Uterus (tissue), 4 donors: Measurements from ENCODE around the gene EBLN1. TPM values are rescaled to one million over a fixed set of nuclear protein-coding genes. Genes with fewer than 3 reads are reported as not detected.

ENCODE experiments used
- DNase-seq, 2 donors: peaks; one replicate each; pipeline ENCODE4 v3.0.0-alpha.2; 2019 to 2020
- H3K27ac ChIP-seq, 2 donors: fragments of 200-600 bp; sonication (generic); 1 replicate in 1 of 2; 2 replicates in 1 of 2; pipeline ENCODE4 v1.5.1; 2016 to 2018
- H3K27me3 ChIP-seq, 2 donors: fragments of 200-600 bp; sonication (generic); one replicate each; pipeline ENCODE4 v1.5.1; 2018 to 2019; ENCODE audit warnings: control low read depth in 1 of 2
- H3K36me3 ChIP-seq, 2 donors: fragments of 200-600 bp; sonication (generic); one replicate each; pipeline ENCODE4 v1.5.1; 2019; ENCODE audit warnings: control low read depth in 1 of 2
- H3K4me1 ChIP-seq, 2 donors: fragments of 200-600 bp; sonication (generic); one replicate each; pipeline ENCODE4 v1.5.1; 2018 to 2019; ENCODE audit warnings: control low read depth in 1 of 2
- H3K4me3 ChIP-seq, 2 donors: fragments of 200-600 bp; sonication (generic); 1 replicate in 1 of 2; 2 replicates in 1 of 2; pipeline ENCODE4 v1.5.1; 2018 to 2019; ENCODE audit warnings: mild to moderate bottlenecking in 1 of 2
- H3K9me3 ChIP-seq, 2 donors: fragments of 200-600 bp; sonication (generic); one replicate each; pipeline ENCODE4 v1.5.1; 2019; ENCODE audit warnings: control low read depth in 1 of 2
- CTCF ChIP-seq, 4 experiments: fragments of 200-600 bp in 2 of 4; fragments of 450-650 bp in 2 of 4; sonication (generic) in 2 of 4; IDR thresholded peaks; one replicate each; pipeline ENCODE4 v1.5.1; 2016 to 2019; ENCODE audit warnings: antibody characterized with exemption in 4 of 4, mild to moderate bottlenecking in 2 of 4, moderate library complexity in 1 of 4
- POLR2A ChIP-seq, 2 donors: fragments of 450-650 bp; IDR thresholded peaks; one replicate each; pipeline ENCODE4 v1.6.1; 2016; ENCODE audit warnings: antibody characterized with exemption in 2 of 2, mild to moderate bottlenecking in 1 of 2, moderate library complexity in 1 of 2
- intact Hi-C: fragments of 100-400 bp; cut with DNase I; formaldehyde crosslinking; loops from one replicate; pipeline ENCODE4 v1.15.1; 2023; ENCODE audit warnings: low total_unique reads
- total RNA-seq, 4 donors: library from RNA; depleted of rRNA in 3 of 4; stranded (reverse); fragments of >200 nt in 3 of 4; gene quantifications; one replicate each; pipeline versions ENCODE4 v1.1.0 to v1.2.4, GENCODE V29; 2014 to 2023
- donor health status: DM: yes; HTN: yes; CAD: no.

Gene EBLN1
- total RNA-seq, 4 donors from 2014 or later: 0.21 TPM; not detected in 3

GRCh38 chr10:22250897-22251660 lies 33.3 kb upstream of the EBLN1 start:
- DNase-seq: no peak

GRCh38 chr10:22247636-22248035 lies 29.8 kb upstream of the EBLN1 start:
- intact Hi-C loops: no loop called here
- H3K36me3 ChIP-seq: no peaks in the 10 kb centered on the region
- H3K4me3 ChIP-seq: no peak overlapping the region
- H3K4me1 ChIP-seq: no peaks in the 10 kb centered on the region
- TF ChIP-seq POLR2A (IDR thresholded peaks at IDR 0.05): no peak
- TF ChIP-seq CTCF (IDR thresholded peaks at IDR 0.05): no peak
- peak overlapping the region in 1 of 2 donors; percentile 55 for H3K27ac ChIP-seq
- H3K27me3 ChIP-seq: no peaks in the 10 kb centered on the region
- H3K9me3 ChIP-seq: no peaks in the 10 kb centered on the region
- no peak for DNase-seq

More at GRCh38 chr10:22250897-22251660, 33.3 kb upstream of the EBLN1 start:
- Histone ChIP-seq H3K27ac (peak overlapping the region; percentile 98), H3K36me3 (no peaks in the 10 kb centered on the region), H3K4me3 (peak overlapping the region; percentile 38 to 77), H3K4me1 (no peaks in the 10 kb centered on the region), H3K9me3 (no peaks in the 10 kb centered on the region), H3K27me3 (no peaks in the 10 kb centered on the region)
- intact Hi-C loops: loop anchor here (10.0 kb wide), 1 partner anchor 726 kb away; the partner anchor contains the start of gene SKIDA1
- TF ChIP-seq CTCF (IDR thresholded peaks at IDR 0.05): no peak
- no peak for TF ChIP-seq POLR2A (IDR thresholded peaks at IDR 0.05)

DNA sequence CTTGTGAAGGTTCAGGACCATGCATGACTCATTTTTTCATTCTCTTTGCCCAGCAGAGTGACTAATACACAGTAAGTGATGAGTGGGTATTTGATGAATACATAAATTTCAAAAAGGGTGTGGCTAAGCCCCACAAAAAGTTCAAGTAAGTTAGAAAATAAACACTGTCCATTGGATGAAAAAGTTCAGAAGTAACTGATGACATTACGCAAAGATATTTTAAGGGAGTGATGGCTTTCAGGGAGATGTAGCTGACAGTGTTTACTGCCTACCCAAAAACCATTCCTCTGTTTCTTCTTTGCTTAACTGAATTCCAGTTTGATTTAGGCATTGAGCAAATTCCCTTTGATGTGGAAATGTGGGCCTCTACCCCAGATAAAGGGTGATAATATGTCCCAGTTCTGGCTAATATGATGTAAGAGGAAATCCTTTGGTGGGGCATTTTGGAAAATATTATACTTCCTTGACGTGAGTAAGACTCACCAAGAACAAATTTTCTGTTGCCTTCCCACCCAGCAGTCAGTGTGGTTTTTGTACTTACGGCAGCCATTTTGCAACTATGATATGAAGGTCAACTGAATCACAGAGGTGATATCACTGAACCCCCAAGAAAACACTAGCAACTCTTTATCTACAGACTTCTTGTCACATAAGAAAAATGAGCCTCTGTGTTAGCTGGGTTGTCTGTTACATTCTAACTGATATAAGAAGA lies 29.0 kb upstream of the EBLN1 start:
- Histone ChIP-seq H3K27me3 (no peaks in the 10 kb centered on the region), H3K36me3 (no peaks in the 10 kb centered on the region), H3K9me3 (no peaks in the 10 kb centered on the region), H3K27ac (peak overlapping the region in 1 of 2 donors; percentile 55), H3K4me3 (no peak overlapping the region), H3K4me1 (no peaks in the 10 kb centered on the region)
- intact Hi-C loops: no loop called here
- TF ChIP-seq CTCF (IDR thresholded peaks at IDR 0.05) (no peak), POLR2A (IDR thresholded peaks at IDR 0.05) (no peak)
- DNase-seq: no peak

DNA sequence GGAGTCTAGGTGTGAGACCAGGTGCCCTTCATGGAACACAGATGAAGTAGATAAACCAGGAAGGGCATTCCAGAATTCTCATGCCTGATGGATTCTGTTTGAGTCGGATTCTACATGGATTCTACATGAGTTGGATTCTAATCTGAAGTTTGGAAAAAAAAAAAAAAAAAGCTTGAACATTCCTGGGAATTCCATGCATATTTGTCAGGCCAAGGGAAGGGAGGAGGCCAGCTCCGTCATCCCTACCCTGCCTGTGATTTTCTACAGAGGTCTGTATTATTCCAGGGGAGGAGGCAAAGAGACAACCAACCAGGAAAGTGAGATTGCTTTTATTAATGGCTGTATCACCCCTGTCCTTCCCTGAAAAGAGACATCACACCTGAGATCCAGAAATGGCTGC lies 27.8 kb upstream of the EBLN1 start:
- Histone ChIP-seq H3K36me3 (no peaks in the 10 kb centered on the region), H3K27me3 (no peaks in the 10 kb centered on the region), H3K4me1 (no peaks in the 10 kb centered on the region), H3K27ac (peak overlapping the region in 1 of 2 donors; percentile 28), H3K9me3 (no peaks in the 10 kb centered on the region), H3K4me3 (no peak overlapping the region)
- TF ChIP-seq POLR2A (IDR thresholded peaks at IDR 0.05) (no peak), CTCF (IDR thresholded peaks at IDR 0.05) (no peak)
- intact Hi-C loops: no loop called here
- DNase-seq: no peak

GRCh38 chr10:22244855-22245254 lies 27.0 kb upstream of the EBLN1 start:
- intact Hi-C loops: no loop called here
- Histone ChIP-seq H3K27ac (no peak overlapping the region), H3K36me3 (no peaks in the 10 kb centered on the region), H3K27me3 (no peaks in the 10 kb centered on the region), H3K4me1 (no peaks in the 10 kb centered on the region), H3K9me3 (no peaks in the 10 kb centered on the region), H3K4me3 (no peak overlapping the region)
- DNase-seq: no peak
- no peak for TF ChIP-seq POLR2A (IDR thresholded peaks at IDR 0.05)
